ENCODE measurements around the gene SFXN5.

The SFXN5 gene

DNA sequence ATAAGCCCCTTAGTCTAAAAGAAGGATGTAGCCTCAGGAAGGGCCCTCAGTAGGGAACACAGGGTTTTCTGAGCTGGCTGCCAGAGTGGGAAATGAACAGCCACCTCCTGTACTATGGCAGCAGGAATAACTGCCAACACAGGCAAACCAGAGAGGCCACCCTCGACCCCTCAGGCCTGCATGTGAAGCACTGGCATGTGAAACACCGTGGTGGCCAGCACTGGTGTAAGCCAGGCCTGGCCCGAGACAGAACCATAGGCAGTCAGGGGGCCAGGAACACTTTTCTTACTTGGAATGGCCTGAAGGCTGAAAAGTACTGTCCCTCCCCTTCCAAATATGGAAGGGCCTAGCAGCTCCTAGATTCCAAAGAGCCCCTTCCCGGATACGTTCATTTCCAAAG, 28.2 kb downstream of the SFXN5 start:
- DNase-seq = no peak

DNA sequence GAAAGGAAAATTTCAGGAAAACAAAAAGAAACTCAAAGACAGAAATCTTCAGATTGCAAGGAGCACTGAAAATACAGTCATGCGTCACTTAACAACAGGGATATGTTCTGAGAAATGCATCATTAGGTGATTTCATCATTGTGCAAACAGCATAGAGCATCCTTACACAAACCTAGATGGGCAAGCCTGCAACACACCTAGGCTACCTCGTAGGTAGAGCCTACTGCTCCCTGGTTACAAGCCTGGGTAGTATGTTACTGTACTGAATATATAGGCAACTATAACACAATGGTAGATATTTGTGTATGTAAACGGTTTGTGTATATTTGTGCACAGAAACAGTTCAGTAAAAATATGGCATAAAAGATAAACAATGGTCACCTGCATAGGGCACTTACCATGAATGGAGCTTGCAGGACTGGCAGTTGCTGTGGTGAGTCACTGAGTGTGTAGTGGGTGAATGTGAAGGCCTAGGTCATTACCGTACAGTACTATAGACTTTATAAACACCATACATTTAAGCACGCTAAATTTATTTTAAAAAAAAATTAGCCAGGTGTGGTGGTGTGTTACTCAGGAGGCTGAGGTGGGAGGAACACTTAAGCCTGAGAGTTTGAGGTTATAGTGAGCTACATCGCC, 33.4 kb downstream of the SFXN5 start:
- no peak for DNase-seq

- DNase-seq = no peak
Measured at GRCh38 chr2:73036766-73037165, 34.7 kb downstream of the SFXN5 start.

DNA sequence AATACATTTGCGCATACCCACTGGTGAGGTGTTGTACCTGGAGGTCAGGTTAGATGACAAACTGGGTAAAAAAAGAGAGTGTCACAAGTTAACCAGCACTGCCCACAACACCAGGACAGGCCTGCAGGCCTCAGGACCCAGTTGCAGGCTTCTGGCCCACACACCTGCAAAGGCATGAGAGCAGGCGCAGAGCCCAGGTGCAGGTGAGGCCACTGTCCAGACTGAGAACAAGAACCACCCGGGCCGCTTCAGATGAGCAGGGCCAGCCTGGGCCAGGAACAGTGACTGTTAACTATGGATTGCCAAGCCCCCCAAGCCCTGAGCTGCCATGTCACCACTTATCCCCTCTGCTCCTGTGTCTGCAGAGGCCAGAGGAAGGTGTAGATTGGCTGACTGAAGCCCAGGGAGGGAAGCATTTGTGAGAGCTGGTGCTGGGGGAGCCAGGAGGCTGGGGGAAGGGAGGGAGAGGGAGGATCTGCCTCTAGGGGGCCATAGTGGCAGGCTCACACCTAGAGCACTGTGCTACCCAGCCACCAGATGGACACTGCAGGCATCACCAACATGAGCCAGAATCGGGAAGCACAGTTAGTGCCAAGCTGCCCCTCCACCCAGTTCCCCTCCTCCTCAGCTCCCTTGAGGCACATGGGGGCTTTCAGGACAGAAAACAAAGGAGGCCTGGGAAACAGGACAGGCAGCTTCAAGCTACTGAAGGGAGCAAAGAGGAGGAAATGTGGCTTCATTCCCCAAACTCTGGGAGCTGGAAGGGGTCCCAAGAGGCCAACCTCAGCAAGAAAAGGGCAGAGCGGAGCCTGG, 35.4 kb downstream of the SFXN5 start:
- no peak for DNase-seq

DNA sequence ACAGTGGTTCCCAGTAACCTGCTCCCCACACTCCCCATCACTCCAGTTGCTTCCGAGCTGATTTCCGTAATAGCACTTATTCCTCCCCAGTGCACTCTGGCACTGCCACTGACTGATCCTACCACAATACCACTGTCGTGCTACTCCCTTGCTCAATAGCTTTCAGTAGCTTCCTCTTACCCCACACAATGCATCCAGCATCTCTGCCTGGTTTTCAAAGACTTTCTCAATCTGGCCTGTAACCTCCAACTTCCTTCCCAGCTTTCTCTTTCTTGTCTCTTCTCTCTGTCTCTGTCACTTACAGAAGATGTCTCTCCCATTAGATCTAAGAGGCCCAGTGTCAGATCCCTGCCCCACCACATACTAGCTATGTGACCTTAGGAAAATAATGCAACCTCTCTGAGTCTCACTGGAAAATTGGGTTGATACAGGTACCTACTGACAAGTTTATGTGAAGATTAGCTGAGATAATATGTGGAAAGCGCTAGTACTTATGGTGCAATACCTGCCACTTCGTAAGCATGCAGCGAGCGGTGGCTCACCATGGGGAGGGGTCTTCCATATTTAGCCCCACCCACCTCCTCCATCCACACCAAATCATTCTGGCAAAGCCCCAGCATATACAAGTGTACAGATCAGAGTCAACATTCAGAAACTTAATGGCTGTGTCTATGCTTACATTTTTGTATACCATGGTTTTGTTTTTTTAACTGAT, 36.7 kb downstream of the SFXN5 start:
- DNase-seq = no peak

DNA sequence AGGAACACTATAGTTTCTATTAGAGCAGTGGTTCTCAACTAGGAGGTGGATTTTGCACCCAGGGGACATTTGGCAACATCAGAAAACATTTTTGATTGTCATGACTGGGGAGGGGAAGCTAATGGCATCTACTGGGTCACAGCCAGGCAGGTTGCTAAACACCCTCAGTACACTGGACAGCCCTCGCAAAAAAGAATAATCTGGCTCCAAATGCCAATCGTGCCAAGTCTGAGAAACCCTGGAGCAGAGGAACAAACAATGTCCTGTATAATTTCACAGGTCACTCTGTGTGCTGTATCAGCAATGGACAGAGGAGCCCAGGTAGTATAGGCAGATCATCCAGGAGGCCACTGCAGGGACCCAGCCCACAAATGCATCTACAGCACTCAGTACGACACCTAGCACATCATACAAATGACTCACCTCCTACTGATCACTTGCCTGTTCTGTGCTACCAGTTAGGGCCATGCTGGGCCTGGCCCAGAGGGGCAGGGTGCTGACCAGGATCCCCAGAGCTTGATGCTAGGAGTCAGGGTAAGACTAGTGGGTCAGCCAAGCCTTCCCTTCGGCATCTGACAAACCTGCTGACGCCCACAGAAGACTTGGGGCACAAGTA, 37.6 kb downstream of the SFXN5 start:
- no peak for DNase-seq

DNA sequence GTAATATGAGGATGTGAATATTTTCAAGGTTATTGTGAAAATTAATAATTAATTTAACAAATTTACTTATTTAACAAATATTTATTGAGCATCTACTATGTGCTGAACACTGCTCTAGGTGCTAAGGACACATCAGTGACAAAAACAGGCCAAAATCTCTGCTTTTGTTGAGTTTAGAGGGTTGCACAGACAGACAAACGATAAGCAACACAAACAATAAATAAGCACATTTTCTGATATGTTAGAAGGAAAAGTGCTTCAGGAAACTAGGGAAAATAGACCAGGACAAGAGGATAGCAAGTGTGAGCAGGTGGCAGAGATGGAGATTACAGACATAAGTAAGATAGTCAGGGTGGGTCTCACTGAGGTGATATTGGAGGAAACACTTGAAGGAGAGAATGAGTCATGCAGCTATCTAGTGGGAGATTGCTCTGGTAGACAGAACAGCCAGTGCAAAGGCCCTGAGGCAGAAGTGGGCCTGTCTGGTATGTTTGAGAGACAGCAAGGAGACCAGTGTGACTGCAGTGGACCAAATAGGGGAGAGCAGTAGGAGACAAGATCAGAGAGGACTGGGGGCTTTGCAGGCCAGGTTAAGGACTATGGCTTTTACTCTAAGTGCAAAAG, 38.3 kb downstream of the SFXN5 start:
- no peak for DNase-seq

GRCh38 chr2:73032702-73033097, 38.8 kb downstream of the SFXN5 start:
- DNase-seq = no peak

DNA sequence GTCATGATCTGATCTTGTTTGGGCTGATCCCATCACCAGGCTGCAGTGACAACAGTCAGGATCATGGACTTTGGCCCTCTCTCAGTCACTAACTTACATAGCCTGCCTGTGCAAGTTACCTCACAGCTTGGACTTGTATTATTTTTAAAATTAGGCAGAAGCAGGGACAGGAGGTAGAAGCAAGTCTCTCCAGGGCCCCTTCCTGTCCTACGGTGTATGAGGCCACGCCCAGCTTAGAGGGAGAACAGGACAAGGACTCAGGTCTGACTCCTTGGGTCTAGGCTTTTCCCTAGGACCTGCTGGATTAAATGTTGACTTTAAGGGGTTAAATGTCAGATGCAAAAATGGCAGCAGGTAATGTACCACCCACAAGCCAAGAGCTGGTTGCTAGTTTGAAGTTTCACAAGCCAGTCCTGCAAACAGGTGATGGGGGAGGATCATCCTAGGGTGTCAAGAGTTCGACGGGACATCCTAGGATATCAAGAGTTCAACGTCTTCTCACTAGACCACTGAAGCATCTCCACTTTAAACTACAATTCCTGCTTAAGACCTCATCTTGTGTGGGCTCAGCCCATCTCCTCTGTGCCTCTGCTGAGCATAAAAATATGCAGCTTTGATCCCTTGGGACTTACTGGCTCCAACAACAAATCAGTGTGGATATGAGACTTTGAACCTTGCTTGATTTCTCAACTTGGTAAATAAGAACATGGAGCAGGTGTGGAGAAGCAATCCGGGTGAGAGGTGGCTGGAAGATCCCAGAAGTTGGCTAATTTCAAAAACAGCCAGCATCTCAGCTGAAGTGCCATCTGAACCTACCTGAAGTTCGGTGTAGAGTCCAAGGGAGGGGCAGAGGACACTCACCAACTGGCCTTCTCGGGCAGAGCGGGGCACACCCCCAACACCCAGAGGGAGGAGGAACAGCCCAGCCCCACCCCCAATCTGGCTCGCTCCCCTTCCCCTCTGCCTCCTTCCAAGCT, 39.5 kb downstream of the SFXN5 start:
- DNase-seq = no peak

DNA sequence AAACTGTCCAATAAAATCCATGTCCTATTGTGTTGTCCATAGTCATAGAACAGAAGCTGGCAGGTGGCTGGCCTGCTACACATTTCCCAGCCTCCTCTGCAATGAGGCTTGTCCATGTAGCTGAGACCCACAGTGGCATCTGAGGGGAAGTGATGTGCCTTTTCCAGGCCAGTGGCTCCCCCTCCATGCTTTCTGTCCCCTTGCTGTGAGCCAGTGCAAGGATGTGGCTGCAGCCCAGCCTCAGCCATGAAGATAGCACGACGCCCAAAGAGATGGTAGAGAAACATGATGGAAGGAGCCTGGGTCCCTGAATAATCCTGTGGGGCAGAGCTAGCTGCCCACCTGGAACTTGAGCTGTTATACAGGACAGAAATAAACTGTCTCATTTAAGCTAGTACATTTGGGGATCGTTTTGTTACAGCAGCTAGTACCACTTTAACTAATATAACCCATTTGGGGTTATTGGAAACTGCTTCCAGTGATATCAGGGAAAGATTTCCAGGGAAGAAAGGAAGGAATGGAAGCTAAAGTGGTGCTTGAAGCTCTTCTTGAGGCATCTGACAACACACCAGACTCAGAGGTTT, 40.3 kb downstream of the SFXN5 start:
- no peak for DNase-seq

DNA sequence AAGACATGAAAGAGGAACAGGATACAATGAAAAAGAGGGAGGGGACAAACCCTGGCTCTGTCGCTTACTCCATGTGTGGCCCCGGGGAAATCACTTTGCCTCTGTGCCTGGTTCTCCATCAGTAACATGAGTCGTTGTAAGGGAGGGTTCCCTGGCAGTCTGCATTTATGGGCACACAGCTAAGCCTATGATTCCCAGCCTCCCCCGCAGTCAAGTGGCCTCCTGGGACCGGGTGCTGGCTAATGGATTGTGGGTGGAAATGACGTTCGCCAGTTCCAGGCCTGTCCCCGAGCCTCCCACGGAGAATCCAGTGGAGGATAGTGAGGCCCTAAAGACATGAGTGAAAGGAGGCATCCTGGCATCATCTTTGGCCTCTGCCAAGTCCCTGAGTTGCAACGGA, 42.7 kb downstream of the SFXN5 start:
- no peak for DNase-seq

- no peak for DNase-seq
Measured at GRCh38 chr2:73027340-73027739, 44.2 kb downstream of the SFXN5 start.

- DNase-seq = no peak
Measured at GRCh38 chr2:73023497-73023896, 48.0 kb downstream of the SFXN5 start.

DNA sequence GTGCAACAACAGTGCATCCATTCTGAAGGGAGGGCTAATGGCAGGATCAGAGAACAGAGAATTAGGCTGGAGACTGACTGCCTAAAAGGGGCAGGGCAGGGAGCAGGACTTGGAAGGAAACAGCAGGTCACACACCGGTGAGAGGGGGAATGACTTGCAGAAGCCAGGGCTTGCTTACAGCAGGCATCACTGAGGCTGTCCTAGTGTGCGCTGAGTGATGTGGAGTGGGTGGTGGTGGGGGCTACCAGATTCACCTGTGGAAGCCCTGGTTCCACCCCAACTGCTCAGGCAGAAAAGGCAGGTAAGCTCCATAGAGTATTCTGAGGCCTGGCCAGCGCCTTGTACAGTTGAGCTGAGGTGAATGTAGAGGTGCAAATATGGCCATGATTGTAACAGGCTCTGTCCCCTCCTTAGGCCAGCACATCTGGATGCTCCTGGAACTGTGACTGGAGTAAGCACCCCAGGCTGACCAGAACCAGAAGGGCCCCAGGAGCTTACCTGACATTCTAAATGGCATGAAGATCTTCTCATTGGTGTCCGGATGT, 49.4 kb downstream of the SFXN5 start:
- no peak for DNase-seq

DNA sequence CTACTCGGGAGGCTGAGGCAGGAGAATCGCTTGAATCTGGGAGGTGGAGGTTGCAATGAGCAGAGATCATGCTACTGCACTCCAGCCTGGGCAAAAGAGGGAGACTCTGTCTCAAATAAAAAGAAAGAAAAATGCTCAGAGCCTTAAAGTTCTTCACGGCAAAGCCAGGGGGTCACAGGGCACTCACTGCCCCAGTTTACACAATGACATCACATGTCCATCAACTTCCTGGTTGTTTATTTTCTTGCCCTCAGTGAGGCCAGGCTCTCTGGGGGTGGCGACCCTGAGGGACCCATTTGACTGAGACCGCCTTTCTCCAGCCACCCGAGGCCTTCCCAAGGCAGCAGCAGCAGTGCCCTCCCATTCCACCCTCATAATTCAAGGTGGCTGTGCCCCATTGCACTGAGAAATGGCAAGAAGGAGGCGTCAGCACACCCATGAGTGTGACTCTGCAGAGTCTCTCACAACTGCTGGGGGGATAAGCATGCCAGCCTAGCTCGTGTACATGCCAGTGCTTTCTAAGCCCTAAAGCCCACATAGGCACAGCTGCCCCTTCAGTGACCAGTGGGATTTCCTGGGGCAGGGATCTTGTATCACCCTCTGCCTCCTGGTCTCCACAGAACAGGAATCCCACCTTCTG, 50.0 kb downstream of the SFXN5 start:
- no peak for DNase-seq

GRCh38 chr2:73020657-73021370, 50.7 kb downstream of the SFXN5 start:
- no peak for DNase-seq

DNA sequence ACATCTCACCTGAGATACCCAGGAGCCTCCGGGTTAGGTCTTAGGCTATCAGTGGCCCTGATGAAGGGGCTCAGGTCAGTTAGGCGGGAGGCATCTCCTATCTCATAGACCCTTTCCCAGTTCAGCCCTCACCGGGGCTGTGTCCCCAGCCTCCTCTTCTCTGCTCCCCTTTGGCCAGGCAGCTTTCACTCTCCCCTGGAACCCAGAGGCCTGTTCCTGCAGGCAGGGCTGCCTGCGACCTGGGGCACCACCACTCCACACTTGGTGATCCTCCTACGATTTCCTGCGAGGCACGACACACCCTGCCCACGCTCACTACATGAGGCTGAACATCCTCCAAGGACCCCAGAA, 51.2 kb downstream of the SFXN5 start:
- no peak for DNase-seq

GRCh38 chr2:73018188-73018825, 53.2 kb downstream of the SFXN5 start:
- no peak for DNase-seq

DNA sequence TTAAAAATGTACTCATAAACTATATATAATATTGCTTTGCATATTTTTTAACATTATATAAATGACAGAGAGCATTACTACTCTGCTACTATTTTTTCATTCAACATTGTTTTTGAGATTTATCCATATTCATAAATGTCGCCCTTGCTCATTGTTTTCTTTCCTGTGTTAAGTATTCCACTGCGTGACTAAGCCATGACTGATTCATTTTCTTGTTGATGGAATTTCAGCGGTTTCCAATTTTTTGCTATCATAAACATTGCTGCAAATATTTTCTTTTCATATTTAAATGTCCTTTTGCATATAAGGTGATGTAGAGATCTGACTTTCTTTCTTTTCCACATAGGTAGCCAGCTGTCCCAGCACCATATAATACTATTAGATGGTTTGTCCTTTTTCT, 57.6 kb downstream of the SFXN5 start:
- no peak for DNase-seq

Measured in amniotic stem cell (primary cell).